Skin of body (tissue), 2 donors: ENCODE measurements around the gene NCOA1. TPM values are rescaled to one million over a fixed set of nuclear protein-coding genes. Genes with fewer than 3 reads are reported as not detected.

Source experiments
- DNase-seq: peaks from one replicate; lab custom pipeline; 2025; lab: John Stamatoyannopoulos, UW
- total RNA-seq: library from RNA; depleted of rRNA; stranded (reverse); fragments of >200 nt; gene quantifications from one replicate; pipeline ENCODE4 v1.2.3, GENCODE V29; 2014

The NCOA1 gene
- total RNA-seq, 1 donor from 2014 or later, result 77.2 TPM

GRCh38 chr2:24731923-24732322 is 240.9 kb downstream of the NCOA1 start:
- no peak for DNase-seq

- no peak for DNase-seq
These were observed 243.7 kb downstream of the NCOA1 start for GRCh38 chr2:24734741-24735140.

GRCh38 chr2:24739354-24740025 is 248.4 kb downstream of the NCOA1 start:
- no peak for DNase-seq

- DNase-seq, result no peak
These were observed 249.1 kb downstream of the NCOA1 start for GRCh38 chr2:24740142-24740541.

- DNase-seq, result no peak
These were observed 251.7 kb downstream of the NCOA1 start for GRCh38 chr2:24742730-24743129.

GRCh38 chr2:24743924-24744323 is 252.9 kb downstream of the NCOA1 start:
- DNase-seq, result no peak

GRCh38 chr2:24744356-24744755 is 253.3 kb downstream of the NCOA1 start:
- DNase-seq, result no peak

- no peak for DNase-seq
These were observed 254.8 kb downstream of the NCOA1 start for GRCh38 chr2:24745825-24746224.

- no peak for DNase-seq
These were observed 256.2 kb downstream of the NCOA1 start for GRCh38 chr2:24747299-24747698.

GRCh38 chr2:24749069-24749691 is 258.1 kb downstream of the NCOA1 start:
- DNase-seq, result no peak

GRCh38 chr2:24754985-24755705 is 264.1 kb downstream of the NCOA1 start:
- no peak for DNase-seq

- no peak for DNase-seq
These were observed 265.7 kb downstream of the NCOA1 start for GRCh38 chr2:24756789-24757188.

GRCh38 chr2:24761866-24762265 is 270.8 kb downstream of the NCOA1 start:
- DNase-seq, result no peak

- no peak for DNase-seq
These were observed 271.5 kb downstream of the NCOA1 start for GRCh38 chr2:24762518-24762917.

GRCh38 chr2:24763843-24764242 is 272.8 kb downstream of the NCOA1 start:
- DNase-seq, result no peak

- no peak for DNase-seq
These were observed 275.6 kb downstream of the NCOA1 start for GRCh38 chr2:24766609-24767008.

GRCh38 chr2:24768013-24768412 is 277.0 kb downstream of the NCOA1 start:
- no peak for DNase-seq

GRCh38 chr2:24768601-24769000 is 277.5 kb downstream of the NCOA1 start:
- no peak for DNase-seq

GRCh38 chr2:24771061-24771460 is 280.0 kb downstream of the NCOA1 start:
- DNase-seq, result no peak

- DNase-seq, result no peak
These were observed 280.9 kb downstream of the NCOA1 start for GRCh38 chr2:24771764-24772586.

- DNase-seq, result no peak
These were observed 283.3 kb downstream of the NCOA1 start for GRCh38 chr2:24774373-24774772.

GRCh38 chr2:24779116-24779515 is 288.1 kb downstream of the NCOA1 start:
- DNase-seq, result no peak
